Stimulated activated memory B cell treated with anti-CD40 and anti-IgM and Interleukin-4, amounts not matched to agents 10 μg/mL and 1 μg/mL and 100 μg/mL, for 72 hours (primary cell): ENCODE measurements around the gene NAP1L1.

Experiments
- ATAC-seq: fragments of 150-1000 bp; cut with Tn5 transposase; 2 replicates; pipeline ENCODE4 v1.10.0; 2021
- H3K27ac Mint-ChIP-seq: one replicate; pipeline ENCODE4 v1.8.0; 2022; ENCODE audit warnings: mild to moderate bottlenecking, mixed read lengths
- H3K27me3 Mint-ChIP-seq: one replicate; pipeline ENCODE4 v1.8.0; 2022; ENCODE audit warnings: mixed read lengths
- H3K36me3 Mint-ChIP-seq: one replicate; pipeline ENCODE4 v1.8.0; 2022; ENCODE audit warnings: mixed read lengths
- H3K4me1 Mint-ChIP-seq: one replicate; pipeline ENCODE4 v1.8.0; 2022; ENCODE audit warnings: mixed read lengths
- H3K4me3 Mint-ChIP-seq: one replicate; pipeline ENCODE4 v1.8.0; 2022; ENCODE audit warnings: mild to moderate bottlenecking, moderate library complexity, mixed read lengths
- H3K9me3 Mint-ChIP-seq: one replicate; pipeline ENCODE4 v1.8.0; 2022; ENCODE audit warnings: mixed read lengths

The NAP1L1 gene

DNA sequence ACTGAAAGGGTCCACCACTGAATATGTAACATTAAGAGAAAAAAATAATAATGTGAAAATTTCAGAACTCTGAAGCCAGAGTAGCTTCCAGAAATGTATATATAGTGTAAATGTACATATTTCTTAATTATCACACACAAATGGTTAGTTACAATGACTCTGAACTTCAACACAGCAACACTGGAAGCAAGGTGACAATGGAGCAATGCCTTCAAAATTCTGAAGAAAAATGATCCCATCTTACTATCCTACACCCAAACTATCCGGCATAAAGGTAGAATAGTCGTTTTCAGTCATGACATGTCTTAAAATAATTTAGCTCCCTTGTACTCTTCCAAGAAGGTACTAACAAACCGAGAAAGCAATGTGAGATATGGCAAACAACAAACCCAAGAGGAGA is 11.9 kb downstream of the NAP1L1 start:
- Mint-ChIP-seq H3K27me3 (no peaks in the 10 kb centered on the region), H3K9me3 (no peaks in the 10 kb centered on the region), H3K4me1 (peaks cover 62% of the 10 kb centered on the region), H3K27ac (peak overlapping the region; percentile 32), H3K36me3 (peaks cover 41% of the 10 kb centered on the region), H3K4me3 (no peak overlapping the region)
- ATAC-seq, result no peak

DNA sequence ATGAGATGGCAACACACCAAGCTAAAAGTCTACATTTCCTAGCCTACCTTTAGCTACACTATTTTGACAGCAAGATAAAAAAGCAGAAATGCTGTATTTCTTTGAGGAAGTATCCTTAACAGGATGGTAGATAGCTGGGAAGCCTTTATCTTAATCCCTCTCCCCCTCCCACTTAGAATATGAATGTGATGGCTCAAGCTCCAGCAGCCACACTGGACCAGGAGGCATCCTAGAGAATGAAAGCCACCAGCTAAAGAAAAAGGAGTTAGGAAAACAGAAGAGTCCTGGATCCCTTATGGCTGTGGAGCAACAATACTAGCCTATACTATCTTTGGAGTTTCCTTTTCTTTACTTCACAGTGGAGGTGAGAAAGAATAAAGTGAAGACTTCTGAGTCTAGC is 15.1 kb downstream of the NAP1L1 start:
- Mint-ChIP-seq H3K27ac (peak overlapping the region; percentile 55), H3K4me3 (no peak overlapping the region), H3K27me3 (no peaks in the 10 kb centered on the region), H3K9me3 (peaks cover 7% of the 10 kb centered on the region), H3K4me1 (peaks cover 44% of the 10 kb centered on the region), H3K36me3 (peaks cover 73% of the 10 kb centered on the region)
- no peak for ATAC-seq

DNA sequence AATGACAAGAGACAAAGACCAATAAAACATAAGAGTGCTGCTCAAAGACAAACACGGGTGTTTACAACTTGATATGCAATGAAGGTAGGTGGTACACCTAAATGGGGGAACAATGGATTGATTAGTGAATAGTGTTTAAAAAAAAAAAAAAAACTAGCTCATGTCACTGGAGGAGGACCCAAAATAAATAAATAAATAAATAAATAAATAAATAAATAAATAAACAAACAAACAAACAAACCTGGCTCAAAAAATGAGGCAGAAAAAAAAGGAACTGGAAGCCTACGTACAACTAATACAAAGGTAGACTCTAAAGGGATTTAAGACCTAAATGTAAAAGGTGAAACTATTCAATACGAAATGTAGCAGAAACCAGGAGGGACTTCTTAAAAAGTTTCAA is 18.6 kb downstream of the NAP1L1 start:
- Mint-ChIP-seq H3K9me3 (peaks cover 7% of the 10 kb centered on the region), H3K27me3 (no peaks in the 10 kb centered on the region), H3K36me3 (peaks cover 79% of the 10 kb centered on the region), H3K4me1 (peaks cover 32% of the 10 kb centered on the region), H3K27ac (no peak overlapping the region), H3K4me3 (no peak overlapping the region)
- no peak for ATAC-seq

DNA sequence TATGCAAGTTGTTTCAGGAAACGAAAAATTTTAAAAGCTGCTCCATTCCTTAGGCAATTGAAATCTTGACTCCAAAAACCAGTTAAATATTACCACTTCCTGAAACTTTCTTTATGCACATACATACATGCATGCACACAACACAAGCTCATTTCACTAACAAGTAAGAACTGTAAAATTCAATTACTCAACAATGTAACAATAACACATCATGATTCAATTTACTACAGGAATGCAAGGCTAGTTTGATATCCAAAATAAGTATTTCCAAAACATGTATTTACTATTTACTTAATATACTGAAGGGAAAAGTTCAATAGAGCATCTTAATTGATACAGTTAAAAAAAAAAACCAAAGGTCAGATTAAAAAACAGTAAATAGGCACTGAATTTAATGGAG is 19.6 kb downstream of the NAP1L1 start:
- Mint-ChIP-seq H3K27me3 (no peaks in the 10 kb centered on the region), H3K36me3 (peaks cover 76% of the 10 kb centered on the region), H3K9me3 (peaks cover 7% of the 10 kb centered on the region), H3K4me3 (no peak overlapping the region), H3K4me1 (peaks cover 27% of the 10 kb centered on the region), H3K27ac (no peak overlapping the region)
- ATAC-seq, result no peak

DNA sequence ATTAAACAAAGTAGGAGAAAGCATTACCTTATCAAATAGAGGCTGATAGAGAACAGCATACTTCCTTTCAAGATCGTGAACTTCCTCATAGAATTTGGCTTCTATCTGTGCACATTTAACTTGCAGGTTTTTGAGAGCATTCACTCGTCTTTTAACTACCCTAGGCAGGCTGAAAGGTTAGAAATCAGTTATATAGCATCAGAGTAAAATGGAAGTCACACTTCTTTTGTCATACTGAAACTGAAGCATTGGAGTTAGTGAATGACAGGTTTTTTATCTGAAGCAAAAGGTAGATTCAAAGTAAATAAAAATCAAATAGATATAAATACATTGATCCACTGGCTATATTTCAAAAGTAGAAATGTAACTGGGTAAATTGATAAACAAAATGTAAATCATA is 24.4 kb downstream of the NAP1L1 start:
- peaks cover 61% of the 10 kb centered on the region for H3K36me3 Mint-ChIP-seq
- no peak overlapping the region for H3K4me3 Mint-ChIP-seq
- no peaks in the 10 kb centered on the region for H3K27me3 Mint-ChIP-seq
- no peak for ATAC-seq
- H3K4me1 Mint-ChIP-seq, result peaks cover 14% of the 10 kb centered on the region
- H3K9me3 Mint-ChIP-seq, result peaks cover 5% of the 10 kb centered on the region
- no peak overlapping the region for H3K27ac Mint-ChIP-seq

DNA sequence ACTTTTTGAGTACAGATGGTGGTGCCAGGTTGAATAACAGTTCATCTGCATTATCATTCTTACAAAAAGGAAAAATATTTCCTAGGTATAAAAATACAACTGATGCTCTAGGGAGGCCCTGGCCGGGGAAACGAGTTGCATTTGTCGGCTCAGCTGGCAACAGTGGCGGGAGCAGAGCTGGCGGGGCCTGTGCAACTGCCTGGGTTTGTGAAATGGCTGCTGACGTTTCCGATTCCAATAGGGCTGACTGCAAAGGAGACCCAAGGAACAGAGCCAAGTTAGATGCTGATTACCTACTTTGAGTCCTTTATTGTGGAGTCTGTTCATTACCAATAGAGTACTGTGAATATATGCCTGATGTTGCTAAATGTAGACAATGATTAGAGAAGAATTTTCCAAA is 27.2 kb downstream of the NAP1L1 start:
- H3K4me3 Mint-ChIP-seq, result no peak overlapping the region
- no peaks in the 10 kb centered on the region for H3K27me3 Mint-ChIP-seq
- H3K27ac Mint-ChIP-seq, result no peak overlapping the region
- H3K36me3 Mint-ChIP-seq, result peaks cover 50% of the 10 kb centered on the region
- no peak for ATAC-seq
- no peaks in the 10 kb centered on the region for H3K9me3 Mint-ChIP-seq
- H3K4me1 Mint-ChIP-seq, result peaks cover 3% of the 10 kb centered on the region

DNA sequence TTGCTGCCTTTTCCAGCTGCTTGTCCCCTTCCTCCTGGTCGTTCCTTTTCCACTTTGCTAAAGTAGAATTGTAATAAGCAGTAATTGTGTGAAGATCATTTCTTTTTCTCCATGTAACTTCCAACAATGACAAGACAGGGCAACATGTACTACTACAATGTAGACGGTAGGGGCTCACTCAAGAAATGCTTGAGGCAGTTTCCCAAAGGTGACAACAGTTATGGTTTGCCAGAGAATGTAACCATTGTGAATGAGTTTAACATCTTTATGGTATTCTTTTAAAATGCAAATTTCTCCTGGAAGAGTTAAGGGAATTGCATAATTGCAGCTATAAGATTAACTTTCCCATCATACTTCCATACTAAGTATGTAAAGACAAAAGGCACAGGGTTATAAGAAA is 29.1 kb downstream of the NAP1L1 start:
- no peak overlapping the region for H3K27ac Mint-ChIP-seq
- peaks cover 51% of the 10 kb centered on the region for H3K36me3 Mint-ChIP-seq
- no peaks in the 10 kb centered on the region for H3K4me1 Mint-ChIP-seq

DNA sequence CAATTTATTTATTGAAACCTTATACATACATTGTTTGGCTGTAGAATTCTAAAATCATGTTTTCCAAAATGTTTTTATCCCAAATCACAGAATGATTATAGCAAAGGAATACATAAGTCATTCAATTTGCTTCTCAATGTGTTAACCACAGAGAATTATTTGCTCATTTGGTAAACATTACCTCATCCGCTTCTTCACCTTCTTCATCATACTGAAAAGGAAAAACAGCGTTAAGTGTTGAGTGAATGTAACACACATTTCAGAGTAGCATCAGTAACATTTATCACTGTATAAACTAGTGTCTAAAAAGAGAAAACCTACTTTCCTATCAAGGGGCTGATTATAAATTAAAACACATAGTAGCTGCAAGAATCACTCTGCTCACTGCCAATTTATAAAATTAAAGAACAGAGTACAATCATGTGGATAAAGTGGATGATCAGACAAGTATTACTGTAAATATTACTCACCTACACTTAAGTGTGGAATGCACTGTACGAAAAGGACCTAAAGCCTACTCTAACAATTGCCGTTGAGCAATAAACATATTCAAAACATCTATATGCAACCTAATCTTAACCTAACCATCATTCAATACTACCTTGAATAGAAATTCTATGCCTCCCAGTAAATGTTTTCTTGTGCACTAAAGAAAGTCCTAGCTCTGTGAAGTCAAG is 34.8 kb downstream of the NAP1L1 start:
- Mint-ChIP-seq H3K36me3 (peaks cover 42% of the 10 kb centered on the region), H3K9me3 (no peaks in the 10 kb centered on the region), H3K27ac (no peak overlapping the region), H3K27me3 (no peaks in the 10 kb centered on the region), H3K4me1 (no peaks in the 10 kb centered on the region), H3K4me3 (no peak overlapping the region)
- no peak for ATAC-seq

More for the DNA sequence above, 29.1 kb downstream of the NAP1L1 start:
- H3K27me3 Mint-ChIP-seq, result no peaks in the 10 kb centered on the region
- no peak for ATAC-seq
- no peak overlapping the region for H3K4me3 Mint-ChIP-seq
- no peaks in the 10 kb centered on the region for H3K9me3 Mint-ChIP-seq

DNA sequence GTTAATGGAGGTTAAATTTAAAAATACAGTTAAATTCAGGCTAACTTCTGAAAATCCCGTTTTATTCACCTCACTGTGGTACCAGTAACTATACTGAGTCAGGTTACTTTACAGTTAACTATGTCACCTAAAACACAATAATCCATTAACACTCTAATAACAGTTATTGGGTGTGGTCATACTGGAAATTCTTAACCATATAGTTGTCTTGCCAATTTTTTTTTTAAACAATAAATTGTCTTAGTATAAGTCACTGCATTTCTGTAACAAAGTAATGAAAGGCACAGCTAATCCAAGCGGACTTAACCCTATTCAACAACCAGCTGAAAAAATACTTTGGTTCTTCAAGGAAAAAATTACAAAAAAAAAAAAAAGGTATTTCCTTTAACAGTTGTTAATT is 36.7 kb downstream of the NAP1L1 start:
- no peaks in the 10 kb centered on the region for H3K4me1 Mint-ChIP-seq
- peaks cover 38% of the 10 kb centered on the region for H3K36me3 Mint-ChIP-seq
- no peak overlapping the region for H3K4me3 Mint-ChIP-seq
- H3K27me3 Mint-ChIP-seq, result no peaks in the 10 kb centered on the region
- no peak for ATAC-seq
- no peaks in the 10 kb centered on the region for H3K9me3 Mint-ChIP-seq
- H3K27ac Mint-ChIP-seq, result no peak overlapping the region

DNA sequence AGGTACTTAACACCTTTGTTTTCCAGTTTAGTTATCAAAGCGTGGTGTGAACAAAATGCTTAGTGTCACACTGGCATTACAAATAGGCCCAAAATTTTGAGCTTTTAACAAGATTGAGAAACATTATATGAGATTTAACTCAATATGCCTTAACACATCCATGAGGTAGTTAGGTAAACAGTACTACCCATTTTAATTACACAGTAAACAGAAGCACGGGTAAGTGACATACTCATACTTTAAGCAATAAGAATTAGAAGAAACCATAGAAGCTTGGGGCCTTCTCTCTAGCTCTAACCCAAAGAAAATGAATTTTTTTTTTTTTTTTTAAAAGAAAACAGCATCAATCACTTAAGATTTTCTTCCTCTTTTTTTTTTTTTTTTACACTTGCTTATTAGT is 37.4 kb downstream of the NAP1L1 start:
- Mint-ChIP-seq H3K4me3 (no peak overlapping the region), H3K36me3 (peaks cover 31% of the 10 kb centered on the region), H3K27ac (no peak overlapping the region), H3K4me1 (no peaks in the 10 kb centered on the region), H3K27me3 (no peaks in the 10 kb centered on the region), H3K9me3 (no peaks in the 10 kb centered on the region)
- no peak for ATAC-seq

DNA sequence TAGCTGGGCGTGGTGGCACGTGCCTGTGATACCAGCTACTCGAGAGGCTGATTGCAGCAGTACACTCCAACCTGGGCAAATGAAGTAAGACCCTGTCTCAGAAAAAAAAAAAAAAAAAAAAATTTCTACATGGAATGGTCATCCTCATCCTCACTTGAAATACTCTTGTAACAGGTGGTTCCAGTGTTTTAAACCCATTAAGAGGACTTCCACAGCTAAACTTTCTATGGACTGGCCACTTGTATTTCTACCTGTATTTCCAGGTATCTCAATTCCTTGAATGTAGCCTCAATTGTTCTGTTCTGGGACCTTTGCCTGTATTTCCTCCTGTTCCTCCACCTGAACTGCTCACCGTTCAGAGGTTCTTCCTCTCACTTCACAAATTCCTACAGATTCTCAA is 41.1 kb downstream of the NAP1L1 start:
- Mint-ChIP-seq H3K4me1 (no peaks in the 10 kb centered on the region), H3K36me3 (peaks cover 14% of the 10 kb centered on the region), H3K9me3 (no peaks in the 10 kb centered on the region), H3K27ac (no peak overlapping the region), H3K27me3 (no peaks in the 10 kb centered on the region), H3K4me3 (no peak overlapping the region)
- no peak for ATAC-seq

DNA sequence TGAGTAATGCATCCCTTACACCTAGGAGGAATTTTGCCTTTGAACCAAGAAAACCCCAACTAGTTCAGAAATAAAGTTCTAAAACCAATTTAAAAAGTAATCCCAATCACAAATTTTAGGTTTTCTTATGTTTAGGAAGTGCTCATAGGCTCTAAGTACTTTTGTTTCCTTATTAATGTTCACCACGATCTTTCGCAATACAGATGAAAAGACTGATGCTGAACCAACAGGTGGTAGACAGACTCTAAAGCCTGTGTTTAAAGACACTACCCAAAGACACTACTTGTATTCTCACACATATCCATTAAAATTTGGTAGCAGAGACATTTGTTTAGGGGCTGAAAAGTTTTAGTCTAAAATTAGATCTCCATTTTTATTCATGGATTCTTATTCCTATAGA is 42.3 kb downstream of the NAP1L1 start:
- H3K4me1 Mint-ChIP-seq, result peaks cover 7% of the 10 kb centered on the region
- ATAC-seq, result no peak
- no peak overlapping the region for H3K4me3 Mint-ChIP-seq
- H3K27me3 Mint-ChIP-seq, result no peaks in the 10 kb centered on the region
- no peaks in the 10 kb centered on the region for H3K9me3 Mint-ChIP-seq
- H3K27ac Mint-ChIP-seq, result no peak overlapping the region
- peaks cover 14% of the 10 kb centered on the region for H3K36me3 Mint-ChIP-seq

DNA sequence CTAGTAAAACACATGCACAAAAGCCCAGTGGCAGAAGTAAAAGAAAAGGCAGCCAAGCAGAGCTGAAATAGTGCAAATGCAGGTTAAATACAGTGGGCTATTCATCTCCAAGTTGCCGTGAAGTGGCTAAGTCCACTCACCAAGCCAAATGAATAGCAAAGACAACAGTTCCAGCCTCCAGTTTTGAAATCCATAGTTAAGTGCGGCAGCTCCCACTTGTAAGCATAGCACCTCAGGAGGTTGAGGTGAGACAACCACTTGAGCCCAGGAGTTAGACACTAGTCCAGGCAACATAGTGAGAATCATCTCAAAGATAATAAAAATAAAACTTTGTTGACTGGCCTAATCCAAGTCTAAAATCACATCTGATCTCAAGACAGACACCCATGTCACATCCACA is 43.1 kb downstream of the NAP1L1 start:
- peaks cover 7% of the 10 kb centered on the region for H3K4me1 Mint-ChIP-seq
- peaks cover 9% of the 10 kb centered on the region for H3K36me3 Mint-ChIP-seq
- no peaks in the 10 kb centered on the region for H3K27me3 Mint-ChIP-seq
- no peak for ATAC-seq
- no peak overlapping the region for H3K27ac Mint-ChIP-seq
- H3K9me3 Mint-ChIP-seq, result no peaks in the 10 kb centered on the region
- no peak overlapping the region for H3K4me3 Mint-ChIP-seq

DNA sequence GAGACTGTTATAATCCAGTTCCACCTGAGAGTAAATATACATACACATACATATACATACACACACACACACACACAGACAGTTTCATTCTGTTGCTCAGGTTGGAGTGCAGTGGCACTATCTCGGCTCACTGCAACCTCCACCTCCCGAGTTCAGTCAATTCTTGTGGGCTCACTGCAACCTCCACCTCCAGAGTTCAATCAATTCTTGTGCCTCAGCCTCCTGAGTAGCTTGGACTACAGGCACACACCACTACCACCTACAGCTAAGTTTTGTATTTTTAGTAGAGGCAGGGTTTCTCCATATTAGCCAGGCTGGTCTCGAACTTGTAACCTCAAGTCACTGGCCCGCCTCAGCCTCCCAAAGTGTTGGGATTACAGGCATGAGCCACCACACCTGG is 44.0 kb downstream of the NAP1L1 start:
- H3K27ac Mint-ChIP-seq, result no peak overlapping the region
- H3K4me3 Mint-ChIP-seq, result no peak overlapping the region
- H3K36me3 Mint-ChIP-seq, result peaks cover 8% of the 10 kb centered on the region
- no peak for ATAC-seq
- no peaks in the 10 kb centered on the region for H3K27me3 Mint-ChIP-seq
- H3K4me1 Mint-ChIP-seq, result peaks cover 7% of the 10 kb centered on the region
- H3K9me3 Mint-ChIP-seq, result no peaks in the 10 kb centered on the region

DNA sequence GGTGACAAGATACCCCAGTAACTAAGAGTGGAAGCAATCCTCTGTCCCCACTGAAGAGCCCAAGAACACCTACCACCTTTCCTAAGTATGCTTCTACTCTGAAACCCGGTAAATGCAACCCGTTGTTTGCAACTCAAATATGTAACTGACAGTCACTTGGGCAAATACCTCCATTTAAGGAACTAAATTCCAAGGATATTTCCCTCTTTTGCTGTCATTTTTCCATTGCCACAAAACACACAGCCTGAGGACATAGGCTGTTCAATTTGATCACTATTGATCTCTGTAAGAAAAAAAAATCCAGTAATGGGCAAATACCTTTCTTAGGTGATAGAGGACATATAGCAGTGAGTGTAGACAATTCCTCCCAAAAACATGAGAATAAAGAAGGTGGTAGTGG is 46.3 kb downstream of the NAP1L1 start:
- Mint-ChIP-seq H3K27me3 (no peaks in the 10 kb centered on the region), H3K4me1 (peaks cover 7% of the 10 kb centered on the region), H3K4me3 (no peak overlapping the region), H3K9me3 (no peaks in the 10 kb centered on the region), H3K36me3 (no peaks in the 10 kb centered on the region), H3K27ac (no peak overlapping the region)
- no peak for ATAC-seq

DNA sequence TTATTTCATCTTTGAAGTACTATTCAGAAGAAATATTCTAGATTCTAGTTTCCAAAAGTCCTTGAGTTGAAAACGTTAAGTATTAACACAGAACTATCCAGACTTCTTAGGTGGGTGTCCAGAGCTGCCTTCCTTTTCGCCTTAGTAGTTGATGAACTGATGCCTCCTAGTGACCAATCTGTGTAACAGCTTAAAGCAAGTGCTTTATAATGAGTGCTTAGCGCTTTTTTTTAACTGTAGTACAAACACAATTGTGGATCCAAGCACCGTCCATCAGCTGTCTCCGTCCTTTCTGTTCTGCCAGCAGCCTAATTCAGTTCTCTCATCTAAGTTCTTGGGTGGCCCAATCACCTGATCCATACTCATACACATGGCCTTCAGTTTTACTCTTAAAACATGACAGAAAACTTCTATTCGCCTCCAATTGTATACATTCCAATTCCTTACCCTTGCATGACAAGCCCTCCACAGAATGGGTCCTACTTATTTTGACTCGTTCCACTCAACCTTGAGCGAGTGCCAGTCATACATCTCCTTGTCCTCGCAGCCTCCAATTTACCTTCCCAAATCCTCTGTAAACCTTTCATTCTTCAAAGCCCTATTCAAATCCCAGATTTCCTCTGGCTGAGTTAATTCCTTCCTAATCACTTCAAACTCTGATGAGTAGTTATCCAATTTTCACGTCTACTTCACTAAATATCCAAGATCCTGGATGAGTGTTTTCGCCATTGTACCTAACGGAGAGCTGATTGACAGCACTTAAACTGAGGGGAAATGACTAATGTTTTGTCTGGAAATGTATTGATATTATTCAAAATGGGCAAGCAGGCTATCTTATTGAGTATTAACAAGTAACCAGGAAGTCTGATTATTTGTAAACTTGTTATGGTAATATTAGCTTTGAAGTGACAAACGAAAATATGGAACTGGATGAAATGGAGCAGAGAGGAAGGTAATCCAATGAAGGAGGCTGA is 47.1 kb downstream of the NAP1L1 start:
- no peak overlapping the region for H3K27ac Mint-ChIP-seq
- H3K9me3 Mint-ChIP-seq, result no peaks in the 10 kb centered on the region
- ATAC-seq, result peak; percentile 75
- no peaks in the 10 kb centered on the region for H3K27me3 Mint-ChIP-seq
- no peak overlapping the region for H3K4me3 Mint-ChIP-seq
- H3K4me1 Mint-ChIP-seq, result peaks cover 12% of the 10 kb centered on the region
- no peaks in the 10 kb centered on the region for H3K36me3 Mint-ChIP-seq
